SU-DHL-6 (cell line): ENCODE measurements around the gene SULF2.

Experiments
- H2AFZ ChIP-seq: fragments of 200-600 bp; sonication (generic); 2 replicates; pipeline ENCODE4 v1.6.1; 2014; ENCODE audit warnings: low read depth, mild to moderate bottlenecking, moderate library complexity, mixed read lengths, antibody characterized with exemption, low read length; ENCODE audit not compliant: severe bottlenecking
- H3F3A ChIP-seq: fragments of 200-600 bp; shearing (Covaris generic); 2 replicates; pipeline ENCODE4 v1.6.0; 2016; ENCODE audit warnings: antibody characterized with exemption, mild to moderate bottlenecking; ENCODE audit not compliant: insufficient read depth
- H3K27ac ChIP-seq: fragments of 200-600 bp; sonication (generic); 2 replicates; pipeline ENCODE4 v1.5.1; 2016; ENCODE audit warnings: low read depth, mild to moderate bottlenecking, low read length, moderate library complexity, mixed read lengths
- H3K27me3 ChIP-seq: fragments of 200-600 bp; sonication (generic), shearing (Covaris generic); 2 replicates; pipeline ENCODE4 v1.6.0; 2014; ENCODE audit warnings: mild to moderate bottlenecking, low read length
- H3K36me3 ChIP-seq: fragments of 200-600 bp; sonication (generic); 2 replicates; pipeline ENCODE4 v1.6.1; 2014; ENCODE audit warnings: mild to moderate bottlenecking, low read length, mixed read lengths
- H3K4me2 ChIP-seq: fragments of 300-600, 200-600 bp; shearing (Covaris generic), sonication (generic); 2 replicates; pipeline ENCODE4 v1.6.0; 2014; ENCODE audit warnings: low read length, low read depth, mild to moderate bottlenecking; ENCODE audit not compliant: poor library complexity, severe bottlenecking
- H3K4me3 ChIP-seq: fragments of 200-600 bp; sonication (generic); 2 replicates; pipeline ENCODE4 v1.5.1; 2014; ENCODE audit warnings: antibody characterized with exemption, low read length, mild to moderate bottlenecking, mixed read lengths; ENCODE audit not compliant: insufficient read depth, poor library complexity, severe bottlenecking
- H3K79me2 ChIP-seq: fragments of 200-600 bp; sonication (generic); 2 replicates; pipeline ENCODE4 v1.6.1; 2014; ENCODE audit warnings: mild to moderate bottlenecking, low read length, moderate library complexity; ENCODE audit not compliant: insufficient read depth
- H3K9ac ChIP-seq: fragments of 200-600 bp; sonication (generic); 2 replicates; pipeline ENCODE4 v1.7.0; 2014; ENCODE audit warnings: mild to moderate bottlenecking, low read length
- H3K9me2 ChIP-seq: fragments of 200-600 bp; sonication (generic); replicated peaks from 2 replicates; pipeline ENCODE4 v1.6.1; 2014; ENCODE audit warnings: low read length; ENCODE audit not compliant: insufficient read depth
- H3K9me3 ChIP-seq: fragments of 200-600 bp; sonication (generic); 2 replicates; pipeline ENCODE4 v1.6.1; 2014; ENCODE audit warnings: low read length, mixed read lengths; ENCODE audit not compliant: insufficient read depth
- H4K20me1 ChIP-seq: fragments of 200-600 bp; sonication (generic); 2 replicates; pipeline ENCODE4 v1.6.1; 2014; ENCODE audit warnings: low read depth, mild to moderate bottlenecking, antibody characterized with exemption, low read length, moderate library complexity, mixed read lengths
- CTCF ChIP-seq: fragments of 200-600 bp; sonication (generic); IDR thresholded peaks from one replicate; pipeline ENCODE4 v1.5.1; 2017; ENCODE audit warnings: antibody characterized with exemption, mild to moderate bottlenecking, low read length, moderate library complexity; ENCODE audit not compliant: insufficient read depth, poor library complexity, severe bottlenecking
- EZH2phosphoT487 ChIP-seq: fragments of 200-600 bp; sonication (generic), shearing (Covaris generic); conservative IDR thresholded peaks from 2 replicates; pipeline ENCODE4 v1.6.1; 2018; ENCODE audit warnings: mild to moderate bottlenecking, antibody characterized with exemption, low read length, moderate library complexity, mixed read lengths

Gene SULF2

GRCh38 chr20:47718398-47718797 is 66.9 kb downstream of the SULF2 start:
- no peaks in the 10 kb centered on the region for H3K79me2 ChIP-seq
- no peak overlapping the region for H2AFZ ChIP-seq
- H3K27ac ChIP-seq, result no peak overlapping the region
- no peaks in the 10 kb centered on the region for H3F3A ChIP-seq
- no peaks in the 10 kb centered on the region for H3K9me3 ChIP-seq
- no peaks in the 10 kb centered on the region for H3K27me3 ChIP-seq
- no peaks in the 10 kb centered on the region for H3K9me2 ChIP-seq
- H4K20me1 ChIP-seq, result no peaks in the 10 kb centered on the region
- TF ChIP-seq EZH2phosphoT487 (no peak), CTCF (no peak)
- H3K36me3 ChIP-seq, result no peaks in the 10 kb centered on the region
- no peak overlapping the region for H3K4me3 ChIP-seq
- H3K4me2 ChIP-seq, result no peak overlapping the region
- no peak overlapping the region for H3K9ac ChIP-seq

- Histone ChIP-seq H3F3A (no peaks in the 10 kb centered on the region), H3K36me3 (no peaks in the 10 kb centered on the region), H3K27me3 (no peaks in the 10 kb centered on the region), H3K9me3 (no peaks in the 10 kb centered on the region), H2AFZ (no peak overlapping the region), H4K20me1 (no peaks in the 10 kb centered on the region), H3K9me2 (no peaks in the 10 kb centered on the region), H3K4me3 (no peak overlapping the region), H3K27ac (no peak overlapping the region), H3K79me2 (no peaks in the 10 kb centered on the region), H3K9ac (no peak overlapping the region), H3K4me2 (no peak overlapping the region)
- no peak for TF ChIP-seq EZH2phosphoT487
- no peak for TF ChIP-seq CTCF
Measured at GRCh38 chr20:47717421-47717820, 67.9 kb downstream of the SULF2 start.

GRCh38 chr20:47713878-47714450 is 71.3 kb downstream of the SULF2 start:
- TF ChIP-seq EZH2phosphoT487, result no peak

GRCh38 chr20:47713163-47713562 is 72.1 kb downstream of the SULF2 start:
- no peaks in the 10 kb centered on the region for H3F3A ChIP-seq
- TF ChIP-seq CTCF (no peak), EZH2phosphoT487 (no peak)
- H3K4me2 ChIP-seq, result no peak overlapping the region
- H3K4me3 ChIP-seq, result no peak overlapping the region
- H3K9me2 ChIP-seq, result no peaks in the 10 kb centered on the region
- no peak overlapping the region for H3K9ac ChIP-seq
- no peaks in the 10 kb centered on the region for H3K79me2 ChIP-seq
- H3K36me3 ChIP-seq, result no peaks in the 10 kb centered on the region
- no peaks in the 10 kb centered on the region for H4K20me1 ChIP-seq
- H3K9me3 ChIP-seq, result no peaks in the 10 kb centered on the region
- no peak overlapping the region for H3K27ac ChIP-seq
- H3K27me3 ChIP-seq, result no peaks in the 10 kb centered on the region
- no peak overlapping the region for H2AFZ ChIP-seq

More at GRCh38 chr20:47713878-47714450, 71.3 kb downstream of the SULF2 start:
- no peak overlapping the region for H3K9ac ChIP-seq
- no peaks in the 10 kb centered on the region for H3K79me2 ChIP-seq
- H4K20me1 ChIP-seq, result no peaks in the 10 kb centered on the region
- no peaks in the 10 kb centered on the region for H3F3A ChIP-seq
- H3K4me2 ChIP-seq, result no peak overlapping the region
- no peak overlapping the region for H2AFZ ChIP-seq
- no peaks in the 10 kb centered on the region for H3K9me3 ChIP-seq
- H3K9me2 ChIP-seq, result no peaks in the 10 kb centered on the region
- H3K4me3 ChIP-seq, result no peak overlapping the region
- no peaks in the 10 kb centered on the region for H3K36me3 ChIP-seq
- H3K27me3 ChIP-seq, result no peaks in the 10 kb centered on the region
- no peak overlapping the region for H3K27ac ChIP-seq
